Renal cortex interstitium (tissue), 15 donors: ENCODE data around the gene MYL12A. TPM values are rescaled to one million over a fixed set of nuclear protein-coding genes. Genes with fewer than 3 reads are reported as not detected.
"Not testable (repeated sequence)": the region's sequence is repeated elsewhere in the genome, so short reads cannot be mapped to it uniquely, and the experiment has no call there.

Experiments used
- DNase-seq, 11 donors: peaks; one replicate each; pipeline ENCODE4 v3.0.0-alpha.2; 2013; ENCODE audit warnings: low read depth in 9 of 11, low spot score in 4 of 11; ENCODE audit errors: extremely low read depth in 1 of 11
- long read RNA-seq, 16 experiments: transcript quantifications; one replicate each; lab custom pipeline, GENCODE V29; 2026
- polyA plus RNA-seq, 3 donors: library from polyadenylated mRNA; unstranded; fragments of 120-200 nt; gene quantifications; one replicate each; pipeline ENCODE4 v1.2.1, GENCODE V29; 2013; ENCODE audit not compliant: insufficient read length in 3 of 3

Gene MYL12A
- polyA plus RNA-seq, result 100 to 1,000 TPM; 360 to 475 (median 421) TPM
- long read RNA-seq, donor 1, transcript MYL12A-201 (4 exons, 1,229 nt), result major isoform, 158 of 177 reads
- long read RNA-seq, donor 1, partial matches to known transcripts, result 12 of 177 reads
- long read RNA-seq, donor 1, other reads (novel, unspliced or antisense), result 0 of 177 reads
- long read RNA-seq, donor 2, transcript MYL12A-201 (4 exons, 1,229 nt), result major isoform, 164 of 308 reads
- long read RNA-seq, donor 2, partial matches to known transcripts, result 136 of 308 reads
- long read RNA-seq, donor 2, other reads (novel, unspliced or antisense), result 0 of 308 reads
- long read RNA-seq, donor 3, transcript MYL12A-207 (4 exons, 947 nt), result minor isoform, 7 of 426 reads
- long read RNA-seq, donor 3, transcript MYL12A-201 (4 exons, 1,229 nt), result major isoform, 258 of 426 reads
- long read RNA-seq, donor 3, partial matches to known transcripts, result 154 of 426 reads
- long read RNA-seq, donor 3, other reads (novel, unspliced or antisense), result 0 of 426 reads
- long read RNA-seq, donor 4, transcript MYL12A-201 (4 exons, 1,229 nt), result major isoform, 160 of 272 reads
- long read RNA-seq, donor 4, partial matches to known transcripts, result 101 of 272 reads
- long read RNA-seq, donor 4, other reads (novel, unspliced or antisense), result 0 of 272 reads
- long read RNA-seq, donor 5, result 0 reads
- long read RNA-seq, donor 6, transcript MYL12A-201 (4 exons, 1,229 nt), result major isoform, 158 of 182 reads
- long read RNA-seq, donor 6, partial matches to known transcripts, result 18 of 182 reads
- long read RNA-seq, donor 6, other reads (novel, unspliced or antisense), result 0 of 182 reads
- long read RNA-seq, donor 7, transcript MYL12A-201 (4 exons, 1,229 nt), result major isoform, 226 of 714 reads
- long read RNA-seq, donor 7, partial matches to known transcripts, result 480 of 714 reads
- long read RNA-seq, donor 7, other reads (novel, unspliced or antisense), result 0 of 714 reads
- long read RNA-seq, donor 8, result 0 reads
- long read RNA-seq, donor 9, transcript MYL12A-201 (4 exons, 1,229 nt), result major isoform, 174 of 398 reads
- long read RNA-seq, donor 9, transcript MYL12A-207 (4 exons, 947 nt), result minor isoform, 5 of 398 reads
- long read RNA-seq, donor 9, partial matches to known transcripts, result 217 of 398 reads
- long read RNA-seq, donor 9, other reads (novel, unspliced or antisense), result 0 of 398 reads
- long read RNA-seq, donor 10, transcript MYL12A-201 (4 exons, 1,229 nt), result major isoform, 229 of 269 reads
- long read RNA-seq, donor 10, partial matches to known transcripts, result 23 of 269 reads
- long read RNA-seq, donor 10, other reads (novel, unspliced or antisense), result 11 of 269 reads
- long read RNA-seq, donor 11, transcript MYL12A-201 (4 exons, 1,229 nt), result major isoform, 135 of 152 reads
- long read RNA-seq, donor 11, transcript MYL12A-207 (4 exons, 947 nt), result minor isoform, 5 of 152 reads
- long read RNA-seq, donor 11, partial matches to known transcripts, result 7 of 152 reads
- long read RNA-seq, donor 11, other reads (novel, unspliced or antisense), result 0 of 152 reads
- long read RNA-seq, donor 12, transcript MYL12A-201 (4 exons, 1,229 nt), result major isoform, 73 of 102 reads
- long read RNA-seq, donor 12, partial matches to known transcripts, result 27 of 102 reads
- long read RNA-seq, donor 12, other reads (novel, unspliced or antisense), result 0 of 102 reads
- long read RNA-seq, donor 13, result 0 reads
- long read RNA-seq, donor 14, transcript MYL12A-201 (4 exons, 1,229 nt), result major isoform, 196 of 325 reads
- long read RNA-seq, donor 14, partial matches to known transcripts, result 124 of 325 reads
- long read RNA-seq, donor 14, other reads (novel, unspliced or antisense), result 0 of 325 reads
- long read RNA-seq, donor 15, transcript MYL12A-201 (4 exons, 1,229 nt), result major isoform, 92 of 100 reads
- long read RNA-seq, donor 15, partial matches to known transcripts, result 7 of 100 reads
- long read RNA-seq, donor 15, other reads (novel, unspliced or antisense), result 0 of 100 reads
- long read RNA-seq, donor 16, transcript MYL12A-208 (2 exons, 565 nt), result minor isoform, 8 of 844 reads
- long read RNA-seq, donor 16, transcript MYL12A-207 (4 exons, 947 nt), result minor isoform, 5 of 844 reads
- long read RNA-seq, donor 16, transcript MYL12A-201 (4 exons, 1,229 nt), result major isoform, 472 of 844 reads
- long read RNA-seq, donor 16, partial matches to known transcripts, result 357 of 844 reads
- long read RNA-seq, donor 16, other reads (novel, unspliced or antisense), result 0 of 844 reads

GRCh38 chr18:3247240-3248061 lies at the start of gene MYL12A:
MYL12A (plus strand) TSS chr18:3247801; CDS start chr18:3253248, 5,447 bp downstream.
- peak; percentile 96 to 99 (median 97) for DNase-seq

GRCh38 chr18:3198260-3198860 lies 49.2 kb upstream of the MYL12A start:
- not testable (repeated sequence) for DNase-seq

- no peak for DNase-seq
Observed at GRCh38 chr18:3199942-3200645, 47.5 kb upstream of the MYL12A start.

- DNase-seq, result no peak
Observed at GRCh38 chr18:3205239-3205638, 42.4 kb upstream of the MYL12A start.

GRCh38 chr18:3207565-3207964 lies 40.0 kb upstream of the MYL12A start:
- no peak for DNase-seq

- DNase-seq, result no peak
Observed at GRCh38 chr18:3209859-3210569, 37.6 kb upstream of the MYL12A start.

- DNase-seq, result peak in 1 of 11 donors; percentile 7
Observed at GRCh38 chr18:3211236-3211992, 36.2 kb upstream of the MYL12A start.

GRCh38 chr18:3212657-3213056 lies 34.9 kb upstream of the MYL12A start:
- DNase-seq, result no peak

- DNase-seq, result no peak
Observed at GRCh38 chr18:3213300-3214059, 34.1 kb upstream of the MYL12A start.

GRCh38 chr18:3214855-3215637 lies 32.6 kb upstream of the MYL12A start:
- DNase-seq, result no peak

GRCh38 chr18:3216987-3217386 lies 30.6 kb upstream of the MYL12A start:
- DNase-seq, result no peak

- peak in 4 of 11 donors; percentile 8 to 35 (median 15) for DNase-seq
Observed at GRCh38 chr18:3217948-3218647, 29.5 kb upstream of the MYL12A start.
